Amygdala (tissue), 56 donors: ENCODE results near the gene KIAA1217.

Experiments
- DNase-seq, 56 donors: peaks; one replicate each; lab custom pipeline; 2025; lab: John Stamatoyannopoulos, UW

The KIAA1217 gene

DNA sequence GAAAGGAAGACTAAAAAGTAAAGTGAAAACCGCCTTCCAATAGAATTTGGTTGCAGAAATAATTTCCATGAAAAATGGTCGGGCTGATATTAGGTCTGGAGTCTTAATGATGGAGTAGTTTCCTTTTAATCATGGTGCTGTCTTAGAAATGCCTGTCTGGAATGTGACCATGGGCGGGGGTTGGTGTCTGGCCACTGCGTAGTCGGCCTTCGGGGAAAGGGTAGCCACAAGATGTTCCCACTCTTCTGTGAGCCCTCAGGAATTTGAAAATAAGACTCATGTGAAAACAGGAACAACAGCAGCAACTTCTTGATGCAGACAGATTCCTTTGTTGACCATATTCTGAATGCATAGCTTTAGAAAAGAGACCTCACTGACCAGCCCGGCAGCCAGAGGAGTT lies 176.8 kb downstream of the KIAA1217 start:
- DNase-seq: no peak

DNA sequence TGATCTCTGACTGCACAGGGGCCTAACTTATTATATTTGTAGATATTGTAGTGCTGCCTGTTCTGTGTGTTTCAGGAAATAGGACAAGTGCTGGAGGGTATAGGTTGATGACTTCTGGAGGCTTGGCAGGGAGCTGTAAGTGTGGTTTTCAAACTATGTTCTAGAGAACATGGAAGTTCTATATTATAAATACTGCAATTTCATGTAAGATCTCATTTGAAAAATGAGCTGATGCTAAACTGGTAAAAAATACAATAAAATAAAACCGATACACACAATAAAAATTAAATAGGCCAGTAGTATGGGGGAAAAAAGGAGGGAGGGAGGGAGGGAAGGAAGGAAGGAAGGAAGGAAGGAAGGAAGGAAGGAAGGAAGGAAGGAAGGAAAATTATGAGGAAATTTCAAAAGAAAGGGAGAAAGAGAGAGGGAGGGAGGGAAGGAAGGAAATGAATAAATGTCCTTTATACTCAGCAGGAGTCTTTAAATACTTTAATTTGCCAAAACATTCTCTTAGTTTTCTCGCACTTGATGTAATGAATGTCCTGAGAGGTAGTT lies 181.3 kb downstream of the KIAA1217 start:
- DNase-seq: no peak

DNA sequence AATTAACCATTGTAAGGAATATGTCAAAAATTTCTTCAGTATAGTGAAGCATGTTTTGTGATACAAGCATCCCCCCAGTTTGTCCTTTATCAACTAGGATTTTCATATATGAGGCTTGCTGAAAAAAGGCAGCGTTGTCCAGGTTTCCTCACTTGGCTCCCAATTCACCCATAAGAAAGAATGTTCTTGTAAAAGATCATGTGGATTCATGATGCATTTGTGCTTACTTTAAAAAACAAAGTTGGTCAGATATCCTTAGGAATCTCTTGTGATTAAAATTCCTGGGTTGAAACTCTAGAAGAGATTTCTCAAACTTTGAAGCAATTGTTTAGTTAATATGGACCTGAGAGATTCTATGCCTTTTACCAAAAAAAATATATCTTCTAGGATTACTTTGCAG lies 181.8 kb downstream of the KIAA1217 start:
- DNase-seq: no peak

DNA sequence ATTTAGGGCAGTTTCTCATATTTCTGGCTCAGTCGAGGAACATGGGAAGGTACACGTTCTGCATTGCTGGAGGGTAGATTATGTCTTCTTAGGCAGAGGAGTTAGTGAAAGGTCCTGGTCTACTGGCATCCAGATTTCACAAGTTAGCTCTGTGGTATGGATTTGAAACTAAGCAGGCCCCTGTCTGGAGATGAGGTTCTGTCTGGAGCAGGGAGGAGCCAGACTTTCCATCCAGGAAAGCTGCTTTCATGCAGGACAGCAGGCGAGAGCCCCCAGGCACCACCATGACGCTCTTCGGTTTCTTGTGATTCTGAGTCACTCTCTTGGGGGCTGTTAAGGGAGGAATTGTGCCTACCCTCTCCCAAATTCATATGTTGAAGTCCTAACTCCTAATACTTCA lies 184.3 kb downstream of the KIAA1217 start:
- DNase-seq: no peak

DNA sequence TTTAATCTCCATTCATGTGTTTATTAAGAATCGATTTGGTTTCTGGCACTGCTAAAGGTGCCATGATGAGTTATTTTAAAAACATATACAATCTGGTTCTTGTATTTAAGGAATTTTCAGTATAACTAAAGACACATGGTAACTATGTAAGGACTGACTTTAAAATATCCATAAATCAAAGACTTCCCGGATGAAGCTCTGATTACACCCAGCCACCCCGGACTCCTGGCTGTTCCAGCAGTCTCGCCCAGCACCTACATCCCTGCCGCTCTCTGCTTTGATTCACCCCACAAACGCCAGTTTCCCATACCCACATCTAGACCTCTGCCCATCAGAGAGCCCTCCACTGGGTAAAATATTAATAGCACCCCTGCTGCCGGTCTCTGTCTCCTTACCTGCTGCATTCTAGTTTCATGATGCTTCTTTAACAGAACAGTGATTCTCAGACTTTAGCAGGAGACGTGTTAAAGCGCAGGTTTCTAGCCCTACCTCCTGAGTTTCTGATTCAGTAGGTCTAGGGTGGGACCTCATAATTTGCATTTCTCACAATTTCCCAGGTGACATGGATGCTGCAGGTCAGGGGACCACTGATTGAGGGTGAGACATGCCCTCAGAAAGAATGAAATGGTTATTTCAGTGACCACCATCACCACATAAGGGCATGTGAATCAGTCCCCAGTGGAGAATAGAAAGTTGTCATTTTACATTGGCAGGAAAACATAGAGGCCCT lies 185.7 kb downstream of the KIAA1217 start:
- no peak for DNase-seq

DNA sequence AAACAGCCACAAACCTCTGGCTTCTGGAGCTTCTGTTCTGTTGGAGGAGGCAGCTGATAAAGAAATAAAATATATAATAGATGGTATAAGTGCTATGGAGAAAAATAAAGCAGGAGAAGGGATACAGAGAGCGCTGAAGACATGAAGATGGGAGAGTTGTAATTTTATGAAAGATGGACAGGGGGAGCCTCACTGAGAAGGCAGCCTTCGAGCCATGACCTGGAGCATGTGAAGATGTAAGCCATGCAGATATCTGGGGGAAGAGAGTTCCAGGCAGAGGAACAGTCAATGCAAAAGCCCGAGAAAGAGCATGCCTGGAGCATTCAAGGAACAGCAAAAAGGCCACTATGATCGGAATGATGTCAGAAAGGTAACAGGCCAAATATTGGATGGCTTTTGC lies 187.5 kb downstream of the KIAA1217 start:
- no peak for DNase-seq

DNA sequence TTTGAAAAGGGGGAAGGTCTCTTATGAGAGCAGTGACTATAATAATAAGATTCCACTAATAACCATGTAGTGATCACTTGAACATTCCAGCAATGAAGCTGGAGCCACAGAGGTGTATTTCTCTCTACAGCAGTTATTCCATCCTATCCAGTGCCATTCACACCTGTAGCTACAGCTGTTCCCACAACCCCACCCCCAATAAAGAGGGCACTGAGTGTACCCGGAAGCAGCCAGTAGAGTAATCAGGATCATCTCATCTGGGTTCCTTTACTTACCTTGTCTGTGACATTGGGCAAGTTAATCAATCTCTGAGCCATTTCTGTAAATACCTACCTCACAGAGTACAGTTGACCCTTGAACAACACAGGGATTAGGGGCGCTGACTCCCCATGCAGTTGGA lies 188.7 kb downstream of the KIAA1217 start:
- DNase-seq: no peak

DNA sequence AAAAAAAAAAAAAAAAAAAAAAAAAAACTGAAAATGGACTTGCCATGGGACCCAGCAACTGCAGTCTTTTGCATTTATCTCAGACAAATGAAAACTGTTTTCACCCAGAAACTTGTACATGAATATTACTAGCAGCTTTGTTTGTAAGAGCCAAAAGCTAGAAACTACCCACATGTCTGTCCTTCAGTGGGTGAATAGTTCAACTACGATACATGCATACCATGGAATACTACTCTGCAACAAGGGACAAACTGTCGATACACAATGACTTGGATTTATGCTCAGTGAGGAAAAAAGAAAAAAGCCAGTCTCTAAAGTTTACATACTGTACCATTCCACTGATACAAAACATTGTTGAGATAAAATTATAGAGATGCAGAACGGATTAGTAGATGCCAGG lies 195.6 kb downstream of the KIAA1217 start:
- DNase-seq: no peak

DNA sequence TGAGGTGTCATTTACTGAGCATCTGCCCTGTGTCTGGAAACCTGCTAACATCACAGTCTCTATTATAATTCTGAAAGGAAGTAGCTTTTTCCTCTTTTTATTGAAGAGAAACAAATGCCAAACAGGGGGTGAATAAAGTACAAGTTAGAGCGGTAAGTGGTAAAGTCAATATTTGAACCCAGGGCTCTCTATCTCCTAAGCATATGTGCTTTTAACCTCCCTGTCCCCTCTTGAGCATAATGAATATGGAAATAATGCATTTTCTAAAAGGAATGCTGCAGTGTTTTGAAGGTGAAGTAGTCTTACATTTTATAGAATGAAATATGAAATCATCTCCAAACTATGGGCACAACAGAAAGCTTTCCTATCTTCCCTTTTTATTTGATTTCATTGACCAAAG lies 196.7 kb downstream of the KIAA1217 start:
- no peak for DNase-seq

DNA sequence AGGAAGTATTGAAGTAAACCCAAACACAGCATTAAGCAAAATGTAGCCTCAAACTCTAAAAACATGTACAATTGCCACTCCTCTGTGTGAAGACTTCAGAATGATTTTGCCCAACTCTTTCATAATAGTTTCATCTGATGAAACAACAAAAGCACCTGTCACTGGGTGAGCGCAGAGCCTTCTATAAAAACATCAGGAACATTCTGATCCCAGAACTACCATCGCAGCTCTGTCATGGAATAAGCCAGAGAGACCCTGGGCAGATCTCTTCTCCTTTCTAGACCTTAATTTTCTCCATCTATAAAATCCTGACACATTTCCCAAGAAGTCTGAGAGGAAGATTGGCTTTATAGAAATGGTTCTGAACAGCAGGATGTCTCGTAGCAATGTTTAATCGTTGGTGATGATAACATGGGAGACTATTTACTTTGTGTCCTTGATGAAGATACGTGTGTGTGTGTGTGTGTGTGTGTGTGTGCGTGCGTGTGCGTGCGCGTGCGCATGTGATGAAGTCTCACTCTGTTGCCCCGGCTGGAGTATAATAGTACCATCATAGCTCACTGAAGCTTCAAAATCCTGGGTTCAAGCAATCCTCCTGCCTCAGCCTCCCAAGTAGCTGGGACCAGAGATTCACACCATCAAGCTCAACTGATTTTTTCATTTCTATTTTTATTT lies 198.0 kb downstream of the KIAA1217 start:
- DNase-seq: no peak

DNA sequence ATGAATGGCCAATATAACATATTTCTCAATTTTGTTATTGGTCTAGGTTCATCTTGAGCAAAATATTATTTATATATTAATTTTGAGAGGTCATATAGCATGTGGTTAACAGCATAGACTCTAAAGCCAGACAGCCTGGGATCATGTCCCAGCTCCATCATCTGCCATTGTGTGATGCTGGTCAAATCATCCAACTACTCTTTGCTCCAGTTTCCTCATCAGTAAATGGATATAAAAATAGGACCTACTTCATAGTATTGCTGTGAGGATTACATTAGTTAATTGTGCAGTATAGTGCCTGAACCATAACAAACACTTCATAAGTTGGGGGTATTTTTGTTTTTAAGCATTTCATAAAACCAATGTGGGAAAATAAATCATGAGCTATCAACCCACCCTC lies 199.0 kb downstream of the KIAA1217 start:
- DNase-seq: no peak

DNA sequence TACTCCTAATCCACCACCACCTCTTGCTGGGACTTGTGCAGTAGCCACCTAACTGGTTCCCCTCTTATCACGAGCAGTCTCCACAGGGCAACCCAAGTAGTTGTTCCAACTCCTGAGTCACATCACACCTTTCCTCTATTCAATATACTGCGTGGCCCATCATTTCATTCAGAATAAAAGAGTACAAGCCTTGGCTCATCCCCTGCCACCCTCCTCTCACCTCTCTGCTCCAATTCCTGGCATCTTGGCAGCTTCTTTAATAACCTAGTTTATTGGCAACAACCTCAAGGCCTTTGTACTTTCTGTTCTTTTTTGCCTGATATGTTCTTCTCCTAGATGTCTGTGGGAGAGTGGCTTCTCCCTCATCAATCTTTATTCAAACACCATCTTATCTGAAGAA lies 199.4 kb downstream of the KIAA1217 start:
- DNase-seq: no peak

DNA sequence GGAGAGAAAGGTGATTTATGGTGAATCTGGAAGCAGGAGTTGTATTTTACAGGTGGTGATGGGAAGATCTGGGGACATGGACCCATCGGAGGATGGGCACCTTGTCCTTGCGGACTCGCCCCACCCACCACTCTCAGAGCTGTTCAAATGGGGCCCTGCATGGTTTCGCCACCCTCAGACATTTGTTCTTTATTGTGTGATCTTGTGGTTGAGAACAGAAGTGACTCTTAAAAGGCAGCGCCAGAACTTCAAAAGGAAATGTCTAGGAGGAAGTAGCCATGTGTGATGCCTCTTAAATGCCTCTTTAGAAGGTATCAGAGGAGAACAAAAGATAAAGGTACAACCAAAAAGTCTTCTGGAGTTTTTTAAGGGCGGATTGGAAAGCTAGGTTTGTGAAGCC lies 205.7 kb downstream of the KIAA1217 start:
- no peak for DNase-seq

DNA sequence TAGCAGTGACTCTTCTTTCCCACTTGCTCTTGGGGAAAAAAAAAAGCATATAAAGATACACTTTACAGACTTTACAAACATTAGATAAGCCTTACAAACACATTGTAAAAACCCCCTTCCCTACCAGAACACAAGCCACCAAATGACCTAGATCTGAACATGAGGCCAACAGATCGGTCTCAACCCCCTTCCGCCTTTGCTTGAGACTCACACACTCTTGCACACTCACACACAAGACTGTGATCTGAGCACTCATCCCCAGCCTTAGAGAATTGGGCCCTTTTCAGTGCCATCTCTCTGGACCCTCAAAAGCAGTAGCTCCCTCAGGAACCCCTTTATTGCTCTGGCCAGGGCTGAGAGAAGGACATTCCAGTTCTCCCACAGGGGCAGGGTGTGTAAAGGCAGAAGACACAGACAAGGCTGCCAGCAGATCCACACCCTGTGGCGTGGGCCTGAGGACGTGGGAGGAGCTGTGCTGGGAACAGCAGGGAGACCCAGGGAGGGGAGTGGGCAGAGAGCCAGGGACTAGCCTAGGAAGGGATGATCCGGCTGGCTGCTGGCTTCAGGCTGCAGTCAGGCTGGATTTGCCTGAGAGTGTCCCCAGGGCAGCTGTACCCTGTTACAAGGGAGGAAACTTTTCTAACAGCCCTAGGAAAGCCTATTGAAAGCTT lies 206.7 kb downstream of the KIAA1217 start:
- peak in 19 of 56 donors; percentile 1 to 37 (median 9) for DNase-seq

DNA sequence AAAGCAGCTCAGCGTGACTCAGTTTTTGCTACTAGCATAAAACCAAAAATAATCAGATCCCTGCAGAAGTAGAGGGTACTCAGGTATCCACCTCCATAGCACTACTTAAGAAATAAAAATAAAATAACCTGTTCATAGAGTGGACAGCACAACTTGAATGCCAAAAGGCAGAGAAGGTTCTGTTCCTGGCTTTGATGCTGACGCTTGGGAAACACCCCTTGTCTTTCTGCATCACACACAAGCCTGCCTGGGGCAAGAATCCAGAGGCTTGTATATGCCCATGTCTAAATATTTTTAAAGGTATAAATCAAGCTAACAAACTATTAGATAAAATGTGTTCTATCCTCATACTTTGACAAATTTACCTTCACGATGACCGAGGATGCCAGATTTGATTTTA lies 207.3 kb downstream of the KIAA1217 start:
- no peak for DNase-seq

DNA sequence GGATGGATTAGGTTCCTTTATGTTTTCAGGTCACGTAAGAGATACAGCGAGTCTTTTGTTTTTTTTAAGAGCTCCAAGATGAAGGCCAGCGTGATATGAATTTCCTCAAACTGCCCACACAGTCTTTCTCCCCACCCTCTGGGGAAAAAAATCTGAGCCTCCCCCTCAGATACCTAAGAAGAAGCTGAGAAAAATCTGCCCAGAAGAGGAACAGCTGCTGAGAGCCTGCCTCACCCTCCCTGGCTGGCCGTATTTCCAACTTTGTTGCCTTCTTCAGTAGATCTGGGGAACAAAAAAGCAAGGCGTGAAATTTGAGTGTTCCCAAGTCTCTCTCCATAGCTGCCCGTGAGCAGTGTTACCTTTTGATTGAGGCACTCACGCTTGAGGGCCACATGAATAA lies 208.1 kb downstream of the KIAA1217 start:
- DNase-seq: no peak

DNA sequence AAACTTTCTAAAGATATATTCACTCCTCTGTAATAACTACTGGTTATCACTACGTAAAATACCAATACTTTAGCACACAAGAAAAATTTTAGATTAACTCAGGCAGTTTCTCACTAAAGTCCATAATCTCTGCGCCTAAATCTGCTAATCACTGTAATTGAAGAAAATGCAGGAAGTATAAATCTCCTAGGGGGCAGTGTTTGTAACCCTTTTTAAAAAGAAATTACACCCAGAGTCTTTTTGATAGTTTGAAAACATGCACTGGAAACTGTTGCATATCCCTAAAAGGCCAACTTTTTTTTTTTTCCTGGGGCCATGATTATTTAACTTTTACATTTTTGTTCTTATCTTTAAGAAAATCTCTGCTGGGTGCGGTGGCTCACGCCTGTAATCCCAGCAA lies 209.6 kb downstream of the KIAA1217 start:
- no peak for DNase-seq

DNA sequence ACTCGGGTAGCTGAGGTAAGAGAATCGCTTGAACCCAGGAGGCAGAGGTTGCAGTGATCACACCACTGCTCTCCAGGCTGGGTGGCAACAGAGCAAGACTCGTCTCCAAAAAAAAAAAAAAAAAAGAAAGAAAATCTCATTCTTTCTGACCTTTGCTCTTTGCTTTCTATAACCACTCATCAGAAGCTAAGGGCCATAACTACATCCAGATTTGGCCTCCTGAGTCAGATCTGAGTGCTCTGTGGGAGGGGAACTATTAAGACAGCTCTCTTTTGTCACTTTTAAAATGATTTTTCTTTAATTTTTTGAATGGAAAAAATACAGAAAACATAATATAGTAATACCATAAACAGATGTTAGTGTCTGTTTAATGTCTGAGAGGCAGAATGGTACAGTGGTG lies 210.1 kb downstream of the KIAA1217 start:
- DNase-seq: no peak

DNA sequence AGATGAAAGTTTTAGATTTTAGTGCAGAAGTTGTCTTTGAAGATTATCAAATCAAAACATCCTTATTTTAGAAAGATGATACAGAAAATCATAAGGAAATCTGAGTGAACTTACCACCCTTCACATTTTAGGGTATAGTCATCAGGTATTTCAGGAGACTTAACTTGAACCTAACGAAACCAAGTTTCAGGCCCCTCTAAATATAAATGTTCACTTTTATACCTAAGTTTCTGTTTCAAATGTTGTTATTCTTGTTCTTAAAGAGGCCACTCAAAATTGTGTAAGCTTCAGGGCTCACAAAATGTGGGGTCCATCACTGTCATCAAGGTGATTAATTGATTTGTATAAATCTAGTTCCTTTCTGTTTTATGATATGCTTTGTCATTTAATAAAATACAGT lies 216.2 kb downstream of the KIAA1217 start:
- no peak for DNase-seq

DNA sequence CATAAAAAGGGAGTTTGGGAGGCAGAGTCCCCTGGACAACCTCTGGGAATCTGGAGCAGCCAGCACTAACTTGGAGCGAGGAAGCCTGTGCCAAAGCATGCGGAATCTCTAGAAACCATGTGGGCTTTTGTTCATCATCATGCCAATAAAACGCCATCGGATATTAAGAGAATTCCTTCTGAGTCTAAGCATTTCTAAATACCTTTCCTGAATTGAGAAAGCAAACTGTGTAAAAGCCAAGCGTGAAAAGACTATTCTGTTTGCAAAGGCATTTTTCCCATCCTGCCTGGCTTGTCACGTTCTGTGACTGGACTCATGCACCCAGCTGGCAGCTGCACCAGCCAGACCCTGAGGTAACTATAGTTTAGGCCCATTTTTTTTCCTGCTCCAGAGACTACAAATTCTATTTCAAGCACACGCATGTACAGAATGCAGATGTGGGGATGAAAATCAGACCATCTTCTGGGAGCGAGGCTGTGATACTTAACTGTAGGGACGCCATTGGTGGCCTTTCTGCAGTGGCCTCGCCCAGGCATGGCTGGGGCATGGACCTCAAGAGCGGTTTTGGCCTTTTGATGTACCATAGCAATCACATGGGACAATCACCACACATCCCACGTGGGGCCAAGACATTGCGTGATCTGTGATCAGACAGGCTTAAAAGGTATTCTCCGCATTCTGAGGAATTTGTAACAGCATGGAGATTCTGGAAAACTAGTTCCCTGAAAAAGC lies 218.9 kb downstream of the KIAA1217 start:
- no peak for DNase-seq

DNA sequence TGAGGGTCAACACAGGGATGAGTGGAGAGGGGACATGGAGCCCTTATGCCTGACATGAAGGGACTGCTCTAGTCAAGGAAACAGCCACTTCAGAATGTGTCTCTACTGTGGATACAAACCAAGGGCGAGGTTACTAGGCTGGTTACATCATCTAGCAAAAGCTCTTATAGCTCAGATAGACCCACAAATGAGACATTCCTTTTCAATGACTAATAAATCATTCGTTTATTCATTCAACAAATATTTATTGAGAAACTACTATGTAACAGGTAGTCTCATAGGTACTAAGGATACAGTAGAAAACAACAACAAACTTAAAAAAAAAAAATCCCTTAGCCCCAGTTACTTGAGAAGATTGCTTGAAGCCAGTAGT lies 219.5 kb downstream of the KIAA1217 start:
- no peak for DNase-seq
